Measurements from ENCODE around the gene FER1L5.
A peak's percentile ranks its signal among the peaks of the same experiment; 100 is the strongest.

Gene FER1L5

DNA sequence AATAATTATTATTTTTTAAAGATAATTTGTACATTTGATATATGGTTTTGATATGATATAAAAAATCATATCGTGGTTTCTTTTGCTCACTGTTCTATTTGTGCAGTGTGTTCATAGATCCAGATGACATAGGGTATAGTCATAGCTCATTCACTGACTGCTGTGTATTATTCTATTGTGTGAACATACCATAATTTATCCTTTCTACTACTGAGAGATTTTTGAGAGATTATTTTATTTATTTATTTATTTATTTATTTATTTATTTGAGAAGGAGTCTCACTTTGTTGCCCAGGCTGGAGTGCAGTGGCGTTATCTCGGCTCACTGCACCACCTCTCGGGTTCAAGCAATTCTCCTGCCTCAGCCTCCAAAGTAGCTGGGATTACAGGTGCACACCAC, 39.0 kb downstream of the FER1L5 start:
- DNase-seq (ENCODE audit: low spot score): no peak

DNA sequence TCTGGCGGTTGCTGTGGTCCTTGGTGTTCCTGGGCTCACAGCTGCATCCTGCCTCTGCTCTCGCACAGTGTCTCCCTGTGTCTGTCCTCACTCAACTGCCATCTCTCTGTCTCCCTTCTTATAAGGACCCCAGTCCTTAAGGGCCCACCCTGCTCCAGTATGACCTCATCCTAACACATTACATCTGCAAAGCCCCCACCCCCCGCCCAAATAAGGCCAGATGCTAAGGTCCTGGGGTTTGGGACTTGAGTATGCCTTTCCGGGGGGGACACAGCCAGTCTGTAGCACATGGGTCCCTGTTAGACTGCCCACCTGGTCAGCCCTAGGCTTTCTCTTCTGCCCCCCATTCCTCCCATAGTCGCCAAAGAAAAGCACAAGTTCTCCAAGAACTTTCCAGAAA, 40.7 kb downstream of the FER1L5 start:
- no peak for DNase-seq (ENCODE audit: low spot score)

DNA sequence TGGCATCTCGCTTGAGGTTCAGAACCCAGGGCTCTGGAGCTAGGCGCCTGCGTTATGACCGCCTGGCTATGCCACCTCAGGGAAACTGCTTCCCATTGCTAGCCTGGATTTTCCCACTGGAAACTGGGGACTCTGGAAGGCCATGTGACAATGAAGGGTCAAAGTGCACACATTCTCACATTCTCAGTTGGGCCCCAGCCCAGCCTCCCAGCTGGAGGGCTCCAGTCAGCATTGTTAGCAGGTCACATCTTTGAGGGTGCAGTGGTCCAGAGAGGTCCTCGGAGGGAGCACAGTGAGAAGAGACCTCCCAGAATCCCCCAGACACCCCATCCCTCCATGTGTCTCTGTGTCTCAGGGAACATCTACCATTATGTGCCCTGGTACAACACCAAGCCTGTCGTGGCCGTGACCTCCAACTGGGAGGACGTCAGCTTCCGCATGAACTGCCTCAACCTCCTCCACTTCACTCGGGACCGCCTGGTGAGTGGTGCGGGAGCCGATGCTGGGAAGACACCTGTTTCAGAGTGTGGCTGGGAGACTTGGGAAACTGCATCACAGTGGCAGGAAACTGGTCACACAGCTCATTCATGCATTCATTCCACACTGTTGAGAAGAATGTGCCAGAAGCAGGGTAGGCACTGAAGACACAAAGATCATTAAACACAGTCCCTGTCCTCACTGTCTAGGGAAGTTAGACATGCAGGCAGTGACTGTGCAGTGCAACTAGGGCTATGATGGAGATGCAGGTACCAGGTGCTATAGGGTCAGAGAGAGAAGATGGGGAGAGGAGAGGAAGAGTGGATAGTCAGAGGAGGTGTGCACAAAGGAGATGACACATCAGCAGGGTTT, 41.6 kb downstream of the FER1L5 start:
- no peak for DNase-seq (ENCODE audit: low spot score)

DNA sequence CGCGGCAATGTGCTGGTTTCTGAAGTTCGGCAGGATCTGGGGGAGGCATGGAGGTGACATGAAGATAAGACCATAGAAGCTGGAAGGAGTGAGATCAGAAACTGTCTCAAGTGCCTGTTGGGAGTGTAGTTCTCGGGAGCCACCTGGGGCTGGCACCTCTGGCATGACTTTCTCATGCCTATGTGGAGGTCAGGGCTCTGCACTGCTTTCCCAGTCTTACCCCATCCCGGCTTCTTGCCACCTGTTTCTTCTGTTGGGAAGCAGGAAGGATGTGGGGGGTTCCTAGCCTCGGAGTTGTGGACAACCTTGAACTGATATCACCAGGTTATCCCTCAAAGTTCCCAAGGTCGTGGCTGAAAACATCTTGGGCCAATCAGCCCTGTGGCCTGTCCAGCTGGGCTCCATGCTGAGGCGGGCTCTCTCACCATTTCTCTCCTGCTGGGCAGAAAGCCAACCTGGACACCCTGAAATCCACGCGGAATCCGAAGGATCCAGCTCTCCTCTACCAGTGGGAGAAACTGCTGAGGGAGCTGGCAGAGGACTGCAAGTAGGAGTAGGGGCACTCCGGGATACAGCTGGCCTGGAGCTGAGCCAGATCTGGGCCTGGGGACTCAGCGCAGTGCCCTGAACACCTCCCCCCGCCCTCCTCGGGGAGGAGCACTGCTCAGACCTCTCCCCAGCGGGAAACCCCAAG, 42.5 kb downstream of the FER1L5 start:
- no peak for DNase-seq (ENCODE audit: low spot score)

DNA sequence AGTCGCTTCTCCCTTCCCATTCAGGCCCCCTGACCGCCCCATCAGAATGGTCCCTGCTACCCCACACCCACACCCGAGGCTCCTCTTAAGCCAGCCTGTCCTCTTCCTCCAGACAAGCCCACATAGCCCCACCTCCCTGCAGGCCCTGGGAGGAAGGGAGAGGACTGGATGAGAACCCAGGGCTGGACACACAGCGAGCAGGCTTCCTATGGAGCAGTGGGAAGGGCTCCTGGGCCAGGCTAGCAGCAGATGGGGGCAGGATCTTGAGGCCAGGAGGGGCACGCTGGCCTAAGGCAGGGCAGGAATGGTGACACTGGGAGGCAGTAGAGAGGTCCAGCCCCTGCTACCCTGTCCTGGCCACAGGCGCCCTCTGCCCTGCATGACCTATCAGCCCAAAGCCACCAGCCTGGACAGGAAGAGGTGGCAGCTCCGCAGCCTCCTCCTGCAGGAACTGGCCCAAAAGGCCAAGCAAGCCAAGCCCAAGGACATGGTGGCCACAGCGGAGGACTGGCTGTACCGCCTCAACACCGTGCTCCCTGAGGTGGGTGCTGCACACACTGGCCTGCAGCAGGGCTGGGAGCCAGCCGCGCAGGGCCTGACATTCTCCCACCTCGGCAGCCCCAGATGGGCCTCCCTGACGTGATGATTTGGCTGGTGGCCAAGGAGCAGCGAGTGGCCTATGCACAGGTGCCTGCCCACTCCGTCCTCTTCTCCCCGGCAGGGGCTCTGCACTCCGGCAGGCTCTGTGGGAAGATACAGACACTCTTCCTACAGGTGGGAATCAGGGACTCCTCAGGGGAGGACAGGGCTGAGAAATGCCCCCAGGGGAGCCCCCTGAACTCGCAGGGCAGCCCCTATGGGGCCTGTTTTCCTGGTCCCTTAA, 43.3 kb downstream of the FER1L5 start:
- peak; percentile 30 for DNase-seq (ENCODE audit: low spot score)

DNA sequence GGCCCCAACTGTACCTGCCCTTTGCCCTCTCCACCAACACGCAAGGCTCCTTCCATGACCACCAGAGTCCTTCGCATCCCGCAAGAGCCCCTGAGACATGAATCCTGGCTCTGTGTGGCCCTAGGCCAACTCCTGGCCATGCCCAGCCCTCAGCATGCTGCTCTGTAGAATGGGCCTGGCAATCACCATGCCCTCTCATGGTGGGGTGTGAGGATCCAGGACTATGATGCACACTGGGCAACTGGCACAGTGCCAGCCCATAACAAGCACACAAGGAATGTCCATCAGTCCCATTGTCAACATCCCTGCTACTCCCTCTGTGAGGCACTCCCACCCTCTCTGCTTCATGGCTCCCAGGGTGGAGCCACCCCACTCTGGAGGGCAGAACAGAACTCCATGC, 44.7 kb downstream of the FER1L5 start:
- DNase-seq (ENCODE audit: low spot score): no peak

DNA sequence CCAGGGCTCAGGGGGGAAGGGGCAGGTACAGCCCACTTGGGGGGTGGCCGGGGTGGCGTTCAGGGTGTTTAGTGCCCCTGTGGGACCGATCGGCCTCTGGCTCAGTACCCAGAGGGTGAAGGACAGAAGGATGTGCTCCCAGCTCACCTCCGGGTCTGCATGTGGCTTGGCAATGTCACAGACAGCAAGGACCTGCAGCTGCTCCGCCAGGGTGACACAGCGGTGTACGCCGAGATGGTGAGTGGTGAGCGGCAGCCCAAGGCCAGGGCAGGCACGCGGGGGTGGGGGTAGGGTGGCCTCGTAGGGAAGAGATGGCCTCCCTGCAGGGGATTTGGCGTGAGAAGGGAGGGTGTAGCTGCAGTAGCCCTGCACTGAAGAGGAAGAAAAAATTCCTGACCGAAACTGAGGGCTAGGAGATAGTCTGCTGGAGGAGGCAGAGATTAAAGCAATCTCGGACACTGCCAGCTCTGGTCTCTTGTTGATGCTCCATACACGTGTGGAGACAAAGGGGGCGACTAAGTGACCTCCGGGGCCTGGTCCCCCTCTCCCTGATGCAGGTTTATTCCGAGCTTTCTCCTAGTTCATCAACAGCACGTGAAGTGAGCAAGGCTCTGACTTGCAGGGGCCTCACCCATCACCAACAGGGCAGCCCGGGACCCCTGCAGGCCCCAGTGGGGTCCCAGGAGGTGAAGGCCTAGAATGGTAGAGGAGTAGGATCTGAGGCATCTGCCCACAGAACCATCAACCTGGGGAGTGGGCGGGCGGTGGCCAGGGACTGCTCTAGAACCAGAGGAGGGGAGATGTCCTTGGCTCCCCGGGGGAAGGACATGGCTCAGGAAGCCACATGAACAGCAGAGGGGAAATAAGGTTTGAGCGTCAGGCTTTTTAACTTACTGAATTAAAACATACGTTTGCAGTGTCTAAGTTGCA, 45.4 kb downstream of the FER1L5 start:
- no peak for DNase-seq (ENCODE audit: low spot score)

DNA sequence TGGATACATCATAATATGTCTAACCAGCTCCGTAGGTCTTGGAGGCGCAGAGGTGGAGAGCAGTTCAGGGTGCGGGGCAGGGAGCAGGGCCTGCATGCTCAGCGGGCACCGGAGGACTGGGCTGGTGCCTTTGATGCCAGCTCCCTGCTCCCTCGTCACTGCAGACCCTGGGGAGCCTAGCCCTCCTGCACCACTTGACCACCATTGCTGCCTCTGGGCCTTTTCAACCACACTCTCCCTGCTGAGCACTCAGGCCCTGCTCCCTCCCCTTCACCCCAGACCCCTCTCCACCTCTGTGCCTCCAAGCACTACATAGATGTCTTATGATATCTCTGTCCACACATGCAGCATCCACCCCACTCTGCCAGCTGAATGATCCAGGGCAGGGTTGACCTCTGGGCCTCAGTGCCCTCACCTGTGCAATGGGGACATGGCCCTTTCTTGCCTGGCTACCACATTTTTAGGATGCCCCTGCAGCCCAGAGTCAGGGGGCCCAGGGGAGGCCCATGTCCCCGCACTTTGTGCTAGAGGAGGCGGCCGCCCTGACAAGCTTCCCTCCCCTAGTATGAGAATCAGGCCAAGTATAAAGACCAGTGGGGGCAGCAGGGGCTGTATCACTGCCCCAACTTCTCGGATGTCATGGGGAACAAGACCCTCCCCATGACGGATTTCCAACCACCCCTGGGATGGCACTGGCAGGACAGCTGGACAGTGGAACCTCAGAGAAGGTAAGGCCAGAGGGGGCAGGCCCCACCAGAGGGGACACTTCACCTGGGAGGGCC, 46.3 kb downstream of the FER1L5 start:
- DNase-seq (ENCODE audit: low spot score): no peak

DNA sequence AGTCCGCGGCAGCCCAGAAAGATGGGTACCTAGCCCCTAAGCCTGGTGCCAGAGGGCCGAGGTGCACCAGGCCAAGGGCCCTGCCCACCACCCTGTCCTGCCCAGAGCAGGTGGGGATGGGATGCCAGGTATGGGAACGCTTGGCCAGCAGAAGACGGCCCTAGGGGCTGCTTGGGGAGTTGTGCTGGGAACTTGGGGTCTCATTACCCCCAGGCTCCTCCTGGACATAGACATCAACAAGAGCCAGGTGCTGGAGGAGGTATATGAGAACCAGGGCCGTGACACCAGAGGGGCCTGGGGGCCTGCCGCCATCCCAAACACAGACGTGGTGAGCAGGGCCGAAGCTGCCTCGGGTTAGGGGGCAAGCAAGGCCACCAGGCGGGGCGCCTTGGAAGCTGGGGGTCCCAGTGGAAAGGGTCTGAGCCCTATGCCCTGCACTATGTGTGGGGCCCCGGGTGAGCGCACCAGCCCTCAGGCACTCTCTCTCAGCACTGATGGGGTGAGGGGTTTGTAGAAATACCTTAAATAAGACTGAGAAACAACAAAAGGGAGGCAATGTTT, 46.9 kb downstream of the FER1L5 start:
- DNase-seq (ENCODE audit: low spot score): no peak

DNA sequence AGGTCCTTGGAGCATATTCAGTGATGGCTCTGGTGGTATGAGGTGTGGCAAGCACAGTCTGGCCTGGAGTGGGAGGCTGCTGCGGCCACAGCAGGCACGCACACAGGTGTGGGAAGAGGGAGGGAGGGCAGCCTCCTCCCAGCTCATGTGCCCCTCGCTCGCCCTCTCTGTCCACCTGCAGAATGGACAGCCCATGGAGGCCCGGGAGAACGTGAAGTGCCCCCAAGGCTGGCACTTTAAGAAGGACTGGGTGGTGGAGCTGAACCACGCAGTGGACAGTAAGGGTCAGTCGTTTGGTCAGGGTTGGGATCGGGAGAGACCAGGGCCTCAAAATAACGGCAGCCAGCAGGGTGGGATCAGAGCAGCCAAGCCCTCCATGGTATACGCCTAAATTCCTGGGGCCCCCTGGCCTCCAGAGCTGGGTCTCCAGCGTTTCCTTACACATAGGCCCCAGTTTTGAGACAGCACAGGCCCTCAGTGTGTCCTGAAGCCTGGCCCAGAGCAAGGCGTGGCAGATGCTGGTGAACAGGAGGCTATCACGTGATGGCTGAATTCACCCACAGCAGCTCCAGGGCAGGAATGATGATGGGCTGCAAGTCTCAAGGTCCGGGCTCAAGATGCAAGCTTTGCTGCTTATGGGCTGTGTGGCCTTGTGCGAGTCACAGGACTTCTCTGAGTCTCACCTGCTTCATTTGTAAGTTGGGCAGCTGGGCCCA, 47.9 kb downstream of the FER1L5 start:
- no peak for DNase-seq (ENCODE audit: low spot score)

DNA sequence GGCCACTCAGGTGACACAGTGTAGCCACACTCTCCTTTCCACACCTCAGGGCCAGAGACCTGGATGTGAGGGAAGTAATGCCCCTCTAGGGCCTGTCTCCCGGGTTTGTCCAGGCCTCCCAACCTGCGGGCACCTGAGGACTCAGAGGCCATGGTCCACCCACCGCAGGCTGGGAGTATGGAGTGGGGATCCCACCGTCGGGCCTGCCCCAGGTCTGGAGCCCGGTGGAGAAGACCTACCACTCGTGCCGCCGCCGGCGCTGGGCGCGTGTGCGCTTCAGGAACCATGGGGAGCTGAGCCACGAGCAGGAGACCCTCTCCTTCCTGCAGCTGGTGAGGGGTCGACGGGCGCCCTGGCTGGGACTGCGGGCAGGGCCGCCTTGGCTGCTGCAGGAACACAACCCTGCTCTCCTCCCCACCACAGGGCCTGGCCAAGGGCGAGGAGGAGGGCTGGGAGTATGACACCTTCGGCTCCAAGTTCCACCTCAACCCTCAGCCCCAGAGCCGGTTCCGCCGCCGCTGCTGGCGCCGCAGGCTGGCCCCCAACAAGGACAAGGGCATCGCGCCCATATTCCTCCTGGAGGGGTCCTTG, 48.6 kb downstream of the FER1L5 start:
- no peak for DNase-seq (ENCODE audit: low spot score)

DNA sequence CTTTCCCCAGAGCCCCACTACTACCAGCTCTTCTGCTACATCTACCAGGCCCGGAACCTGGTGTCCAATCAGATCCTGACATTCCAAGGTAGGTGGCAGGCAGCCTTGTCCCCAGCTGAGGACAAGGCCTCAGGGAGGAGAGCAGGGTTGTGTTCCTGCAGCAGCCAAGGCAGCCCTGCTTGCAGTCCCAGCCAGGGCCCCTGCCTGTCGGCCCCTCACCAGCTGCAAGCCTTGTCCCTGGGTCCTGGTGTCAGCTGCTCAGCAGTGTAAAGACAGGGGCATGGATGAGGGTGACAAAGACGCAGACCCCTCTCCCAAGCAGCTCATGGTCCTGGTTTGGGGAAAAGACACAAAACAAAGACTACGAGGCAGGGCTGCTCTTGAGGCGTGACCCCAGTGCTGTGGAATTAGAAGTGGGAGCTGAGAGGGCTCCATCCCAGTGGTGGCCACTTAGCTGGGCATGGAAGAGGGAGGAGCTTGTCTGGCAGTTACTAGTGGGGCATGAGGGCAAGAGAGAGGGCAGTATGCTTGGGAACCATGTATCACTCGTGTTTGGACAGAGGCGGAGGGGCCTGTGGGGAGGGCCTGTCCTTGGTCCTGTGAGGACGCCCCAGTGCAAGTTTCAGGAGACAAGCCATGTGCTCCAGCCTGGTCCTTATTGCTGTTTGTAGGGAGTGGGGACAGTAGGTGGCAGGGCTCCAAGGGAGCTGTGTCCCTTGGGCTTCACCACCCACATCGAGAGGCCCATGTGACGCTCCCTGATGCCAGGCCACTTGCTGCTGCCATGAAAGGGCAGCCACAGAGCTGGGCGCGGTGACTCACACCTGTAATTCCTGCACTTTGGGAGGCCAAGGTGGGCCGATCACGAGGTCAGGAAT, 49.8 kb downstream of the FER1L5 start:
- no peak for DNase-seq (ENCODE audit: low spot score)

DNA sequence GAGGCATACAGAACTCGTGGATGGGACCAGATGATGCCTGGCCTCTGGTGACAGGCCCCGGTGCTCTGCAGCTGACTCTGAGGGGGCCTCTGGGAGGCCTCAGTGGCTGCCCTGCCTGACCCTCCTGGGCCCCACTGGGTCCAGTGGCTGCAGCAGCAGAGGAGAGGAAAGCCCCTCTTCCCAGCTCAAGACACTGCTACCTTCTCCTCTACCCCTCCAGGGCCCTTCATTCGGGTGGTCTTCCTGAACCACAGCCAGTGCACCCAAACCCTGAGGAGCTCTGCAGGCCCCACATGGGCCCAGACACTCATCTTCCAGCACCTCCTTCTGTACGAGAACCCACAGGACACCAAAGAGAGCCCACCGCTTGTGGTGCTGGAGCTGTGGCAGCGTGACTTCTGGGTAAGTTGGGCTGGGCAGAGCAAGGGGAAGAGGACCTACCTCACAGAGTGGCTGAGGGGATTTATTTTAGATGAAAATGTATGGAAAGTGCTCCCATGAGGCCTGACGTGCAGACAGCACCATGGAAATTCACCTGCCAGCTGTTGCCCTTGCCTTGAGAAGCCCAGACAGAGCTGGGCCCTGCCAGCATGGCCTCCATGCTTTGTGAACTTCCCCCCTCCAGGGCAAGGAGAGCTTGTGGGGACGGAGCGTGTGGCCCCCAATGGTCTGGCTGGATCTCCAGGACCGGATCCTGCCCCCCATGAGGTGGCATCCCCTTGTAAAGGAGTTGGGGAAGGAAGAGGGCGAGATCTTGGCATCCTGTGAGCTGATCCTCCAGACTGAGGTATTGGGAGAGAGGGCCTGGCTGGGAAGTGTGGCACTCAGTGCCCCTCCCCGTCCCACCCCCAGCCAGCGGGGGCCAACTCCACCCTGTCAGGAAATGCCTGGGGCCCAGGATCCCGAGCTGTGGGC, 51.0 kb downstream of the FER1L5 start:
- DNase-seq (ENCODE audit: low spot score): no peak

DNA sequence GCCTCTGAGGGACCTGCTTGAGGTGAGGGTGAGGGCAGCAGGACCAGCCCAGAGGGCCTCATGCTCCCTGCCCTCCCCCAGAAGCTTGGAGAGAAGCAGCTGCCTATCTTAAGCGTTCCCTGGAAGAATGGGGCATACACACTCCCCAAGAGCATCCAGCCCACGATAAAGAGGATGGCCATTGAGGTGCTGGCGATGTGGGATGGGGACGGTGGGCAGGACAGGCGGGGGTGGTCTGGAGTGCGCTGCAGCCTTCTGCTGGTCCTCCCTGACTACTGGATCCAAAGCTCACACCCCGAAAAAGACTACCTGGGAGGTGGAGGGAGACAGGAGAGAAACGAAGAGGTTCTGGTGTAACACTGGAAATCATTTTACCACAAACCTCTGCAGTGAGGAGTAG, 51.7 kb downstream of the FER1L5 start:
- no peak for DNase-seq (ENCODE audit: low spot score)

DNA sequence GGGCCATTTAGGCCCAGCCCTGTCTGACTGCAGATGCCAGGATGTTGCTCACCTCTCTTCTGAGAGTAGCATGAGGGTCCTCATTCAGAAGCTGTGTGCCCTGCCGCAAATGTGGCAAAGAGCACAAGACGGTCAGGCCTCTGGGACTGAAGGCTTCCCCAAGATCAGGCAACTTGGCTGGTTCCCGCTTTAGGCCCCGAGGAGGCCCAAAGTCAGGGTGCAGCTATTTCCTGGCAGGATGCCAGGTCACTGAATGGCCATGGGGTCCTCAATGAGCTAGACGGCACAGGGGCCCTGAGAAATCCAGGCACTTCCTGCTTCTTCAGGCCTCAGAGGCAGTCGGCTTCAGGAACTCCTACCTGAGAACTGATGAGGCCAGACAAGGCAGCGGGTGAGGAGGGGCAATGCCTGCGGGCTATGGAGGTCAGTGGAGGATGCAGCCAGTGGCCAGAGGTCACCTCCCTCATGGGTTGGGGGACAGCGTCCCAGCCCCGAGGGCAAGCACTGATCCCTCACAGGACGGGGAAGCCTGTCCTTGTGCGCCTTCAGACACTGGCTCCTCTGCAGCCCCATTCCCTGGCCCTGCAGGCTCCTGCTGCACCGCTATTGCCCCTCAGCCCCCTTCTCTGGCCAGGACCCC, 52.4 kb downstream of the FER1L5 start:
- no peak for DNase-seq (ENCODE audit: low spot score)

DNA sequence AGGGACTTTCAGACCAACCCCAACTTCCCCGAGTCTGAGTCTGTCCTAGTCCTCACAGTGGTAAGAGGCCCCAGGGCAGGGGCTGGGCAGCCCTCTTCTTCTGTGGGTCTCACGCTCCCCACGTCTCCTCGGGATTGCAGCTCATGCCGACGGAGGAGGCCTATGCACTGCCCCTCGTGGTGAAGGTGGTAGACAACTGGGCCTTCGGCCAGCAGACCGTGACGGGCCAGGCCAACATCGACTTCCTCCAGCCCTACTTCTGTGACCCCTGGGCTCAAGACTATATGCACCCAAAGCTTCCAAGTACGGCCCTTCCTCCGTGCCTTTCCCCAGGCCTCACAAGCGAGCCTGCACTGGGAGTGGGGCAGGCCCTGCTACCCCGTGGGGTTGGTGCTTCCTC, 53.0 kb downstream of the FER1L5 start:
- DNase-seq (ENCODE audit: low spot score): no peak

DNA sequence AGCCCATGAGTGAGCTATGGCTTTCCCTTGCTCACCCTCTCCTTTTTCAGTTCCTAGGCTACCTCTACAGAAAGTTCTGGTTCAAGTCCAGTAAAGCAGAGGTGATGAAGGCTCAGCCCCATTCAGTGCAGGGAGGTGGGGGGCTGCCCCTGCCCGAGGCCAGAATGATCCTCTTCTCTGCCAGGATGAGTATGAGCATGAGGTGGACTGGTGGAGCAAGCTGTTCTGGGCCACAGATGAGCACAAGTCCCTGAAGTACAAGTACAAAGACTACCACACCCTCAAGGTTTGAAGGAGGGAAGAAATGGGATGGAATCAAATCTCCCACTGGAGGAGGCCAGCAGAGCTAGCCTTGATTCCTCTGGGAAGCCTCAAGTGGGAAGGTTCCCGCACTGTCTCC, 54.9 kb downstream of the FER1L5 start:
- no peak for DNase-seq (ENCODE audit: low spot score)
